Measurements from ENCODE around the gene TMSB10.

Gene TMSB10

GRCh38 chr2:84940088-84940470 is 34.6 kb downstream of the TMSB10 start:
- DNase-seq, result no peak

GRCh38 chr2:84940831-84941412 is 35.5 kb downstream of the TMSB10 start:
- DNase-seq, result no peak

DNA sequence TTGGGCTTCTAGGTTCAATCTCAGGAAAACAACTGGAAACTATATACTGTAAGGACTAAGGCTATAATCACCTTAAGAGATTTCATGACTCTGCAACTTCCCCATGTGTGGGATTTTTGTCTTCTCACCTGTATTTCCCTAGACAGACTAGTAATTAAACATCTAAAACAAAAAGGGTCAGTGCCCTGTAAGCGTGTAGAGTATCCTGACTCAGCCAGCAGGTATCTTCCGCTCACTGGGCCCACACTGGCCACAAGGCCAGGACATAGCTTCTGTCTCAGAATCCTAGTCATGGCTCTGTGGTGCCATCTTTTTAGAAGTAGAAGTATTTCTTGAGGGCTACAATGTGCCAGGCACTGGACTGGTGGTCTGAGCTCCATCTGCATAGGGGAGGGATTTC is 36.7 kb downstream of the TMSB10 start:
- no peak for DNase-seq

DNA sequence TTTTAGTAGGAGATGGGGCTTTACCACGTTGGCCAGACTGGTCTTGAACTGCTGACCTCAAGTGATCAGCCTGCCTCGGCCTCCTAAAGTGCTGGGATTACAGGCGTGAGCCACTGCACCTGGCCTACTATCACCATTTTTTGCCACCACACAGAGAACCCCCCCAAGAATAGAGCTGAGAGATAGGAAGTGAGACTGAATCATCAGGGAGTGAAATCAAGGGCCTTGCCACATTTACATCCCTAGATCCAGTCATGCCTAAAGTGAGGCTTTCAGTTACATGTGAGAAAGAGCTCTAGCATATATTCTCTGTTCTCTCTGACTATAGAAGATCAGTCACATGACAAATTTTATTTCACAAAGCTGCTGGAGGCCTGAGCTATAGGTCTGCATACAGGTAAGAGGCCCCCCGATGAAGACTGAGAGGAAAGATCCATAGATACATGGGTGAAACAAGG is 37.5 kb downstream of the TMSB10 start:
- no peak for DNase-seq

- no peak for DNase-seq
Measured at GRCh38 chr2:84944295-84944909, 38.9 kb downstream of the TMSB10 start.

DNA sequence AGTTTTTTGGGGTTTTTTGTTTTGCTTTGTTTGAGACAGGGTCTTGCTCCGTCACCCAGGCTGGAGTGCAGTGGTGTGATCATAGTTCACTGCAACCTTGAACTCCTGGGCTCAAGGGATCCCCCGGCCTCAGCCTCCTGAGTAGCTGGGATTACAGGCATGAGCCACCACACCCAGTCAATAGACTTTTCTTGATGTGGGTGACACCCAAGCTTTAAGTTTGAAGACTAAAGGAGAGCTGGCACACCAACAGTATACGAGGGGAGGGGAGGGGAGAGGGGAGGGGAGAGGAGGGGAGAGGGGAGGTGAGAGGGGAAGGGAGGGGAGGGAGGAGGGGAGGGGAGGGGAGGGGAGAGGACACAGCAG is 40.4 kb downstream of the TMSB10 start:
- peak in 1 of 2 experiments; percentile 42 for DNase-seq

DNA sequence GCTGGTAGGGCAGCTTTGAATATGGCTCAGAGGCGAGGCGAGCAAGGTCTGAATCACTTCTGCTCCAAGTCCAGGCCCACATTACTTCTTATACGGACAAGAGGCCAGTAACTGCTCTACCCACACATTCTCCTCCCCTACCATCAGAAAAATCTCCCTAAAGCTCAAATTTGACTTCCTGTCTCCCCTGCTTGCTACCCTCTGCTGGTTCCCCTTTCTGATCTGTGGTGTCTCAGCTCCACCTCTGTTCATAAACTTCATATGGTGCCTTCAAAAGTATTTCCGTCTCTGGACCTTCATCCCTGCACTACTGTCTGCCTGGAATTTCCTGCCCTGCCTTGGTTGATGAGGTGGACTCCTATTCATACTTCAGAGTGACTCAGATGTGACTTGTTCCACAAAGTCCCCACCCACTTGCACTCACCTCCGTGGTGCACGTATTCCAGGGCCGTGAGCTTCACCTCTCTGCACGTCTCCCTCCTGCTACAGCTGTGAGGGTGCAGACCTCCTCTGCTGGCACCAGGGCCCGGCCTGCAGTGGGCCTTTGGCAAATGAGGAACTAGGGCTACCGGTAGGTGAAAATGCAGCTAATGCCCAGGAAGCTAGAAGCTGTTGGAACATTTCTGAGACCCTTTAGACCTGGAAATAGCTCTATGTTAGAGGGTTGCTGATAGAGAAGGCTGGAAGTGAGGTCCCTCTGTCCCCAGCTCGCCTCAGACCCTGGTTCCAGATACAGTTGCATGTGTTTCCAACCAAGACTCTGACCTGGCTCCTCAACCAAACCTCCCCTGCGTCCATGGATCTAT is 41.0 kb downstream of the TMSB10 start:
- peak; percentile 81 to 85 for DNase-seq

- DNase-seq, result no peak
Measured at GRCh38 chr2:84947010-84947593, 41.6 kb downstream of the TMSB10 start.

DNA sequence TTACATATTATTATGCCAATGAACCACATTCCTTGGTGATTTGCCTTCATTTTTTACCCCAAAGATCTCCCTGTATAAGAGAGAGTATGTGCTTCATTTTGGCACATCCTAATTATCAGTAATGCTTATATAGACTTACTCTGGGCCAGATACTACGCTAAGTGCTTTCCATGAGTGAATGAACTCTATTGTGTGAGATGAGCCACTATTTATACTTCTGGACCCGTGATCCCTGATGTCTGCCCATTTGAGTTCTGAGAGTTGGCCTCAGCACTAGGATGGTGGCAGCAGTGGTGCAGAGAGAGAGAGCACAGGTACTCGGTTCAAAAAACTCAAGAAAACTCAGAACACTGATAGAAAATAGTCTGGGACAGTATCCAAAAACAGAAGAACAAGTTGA is 48.1 kb downstream of the TMSB10 start:
- no peak for DNase-seq

DNA sequence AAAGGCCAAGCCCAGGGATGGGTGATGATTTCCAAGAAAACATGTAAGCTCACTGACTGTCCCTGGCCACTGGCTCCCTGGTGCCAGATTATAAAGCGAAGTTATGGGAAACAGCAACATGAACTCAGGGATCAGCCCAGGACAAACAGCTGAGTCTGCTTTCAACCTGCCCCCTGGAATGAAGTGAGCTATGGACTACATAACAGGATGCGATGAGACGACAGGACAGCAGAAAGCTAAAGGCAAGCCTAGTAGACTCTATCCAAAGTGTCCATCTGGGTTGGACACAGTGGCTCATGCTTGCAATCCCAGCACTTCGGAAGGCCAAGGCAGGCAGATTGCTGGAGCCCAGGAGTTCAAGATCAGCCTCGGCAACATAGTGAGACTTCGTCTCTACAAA is 48.9 kb downstream of the TMSB10 start:
- DNase-seq, result no peak

All from activated T-cell treated with anti-CD3 and anti-CD28 coated beads, Interleukin-2, amount 50 U/mL, for 48 hours (primary cell).